Bronchial epithelial cell (primary cell): Measurements from ENCODE around the gene CCDC141. TPM values are rescaled to one million over a fixed set of nuclear protein-coding genes. Genes with fewer than 3 reads are reported as not detected.
A peak's percentile ranks its signal among the peaks of the same experiment; 100 is the strongest.

Experiments
- DNase-seq: peaks from one replicate; pipeline ENCODE4 v3.0.0-alpha.2; 2010; ENCODE audit warnings: low read depth
- FAIRE-seq: peaks from 2 replicates; lab custom pipeline; 2011; peaks lifted over from hg19 to GRCh38; lab: Jason Lieb, UNC
- H3K27me3 ChIP-seq: 2 replicates; pipeline ENCODE4 v1.5.1; 2011; ENCODE audit warnings: low read length; ENCODE audit not compliant: control insufficient read depth, insufficient read depth
- H3K36me3 ChIP-seq: 2 replicates; pipeline ENCODE4 v1.5.1; 2011; ENCODE audit warnings: low read length; ENCODE audit not compliant: control insufficient read depth, insufficient read depth
- H3K4me3 ChIP-seq: 2 replicates; pipeline ENCODE4 v1.5.1; 2011; ENCODE audit warnings: mild to moderate bottlenecking, low read depth, low read length, control low read depth
- CTCF ChIP-seq: IDR thresholded peaks from 2 replicates; pipeline ENCODE4 v1.5.1; 2011; ENCODE audit warnings: mild to moderate bottlenecking, moderate library complexity, low read length, control low read depth, inconsistent platforms; ENCODE audit not compliant: insufficient read depth, severe bottlenecking
- total RNA-seq: library from RNA; depleted of rRNA; stranded (reverse); fragments of >200 nt; gene quantifications from 2 replicates; pipeline ENCODE4 v1.2.1, GENCODE V29; 2014

Gene CCDC141
- total RNA-seq, 1 donor from 2014 or later: not detected

GRCh38 chr2:178891265-178891958 is 158.5 kb downstream of the CCDC141 start:
- H3K27me3 ChIP-seq: no peaks in the 10 kb centered on the region
- H3K36me3 ChIP-seq: no peaks in the 10 kb centered on the region
- H3K4me3 ChIP-seq: no peak overlapping the region
- FAIRE-seq: peak; percentile 32
- DNase-seq: peak; percentile 66
- TF ChIP-seq CTCF: peak; percentile 84

- Histone ChIP-seq H3K27me3 (no peaks in the 10 kb centered on the region), H3K4me3 (no peak overlapping the region), H3K36me3 (no peaks in the 10 kb centered on the region)
- FAIRE-seq: no peak
- peak; percentile 34 for DNase-seq
- no peak for TF ChIP-seq CTCF
Observed at GRCh38 chr2:178886006-178886405, 163.9 kb downstream of the CCDC141 start.

GRCh38 chr2:178884440-178884839 is 165.5 kb downstream of the CCDC141 start:
- no peak for FAIRE-seq
- no peak overlapping the region for H3K4me3 ChIP-seq
- H3K27me3 ChIP-seq: no peaks in the 10 kb centered on the region
- TF ChIP-seq CTCF: no peak
- H3K36me3 ChIP-seq: no peaks in the 10 kb centered on the region
- DNase-seq: no peak

- DNase-seq (peak; percentile 85), FAIRE-seq (no peak)
- TF ChIP-seq CTCF: no peak
- Histone ChIP-seq H3K27me3 (no peaks in the 10 kb centered on the region), H3K36me3 (no peaks in the 10 kb centered on the region), H3K4me3 (no peak overlapping the region)
Observed at GRCh38 chr2:178882666-178883440, 167.1 kb downstream of the CCDC141 start.

GRCh38 chr2:178881075-178881474 is 168.9 kb downstream of the CCDC141 start:
- Histone ChIP-seq H3K27me3 (no peaks in the 10 kb centered on the region), H3K4me3 (no peak overlapping the region), H3K36me3 (no peaks in the 10 kb centered on the region)
- TF ChIP-seq CTCF: no peak
- FAIRE-seq (no peak), DNase-seq (no peak)
